B cell (primary cell): Measurements from ENCODE around the gene CTXN3.

Experiments used
- CTCF ChIP-seq: fragments of 200-600 bp; IDR thresholded peaks from one replicate; pipeline ENCODE4 v1.8.0; 2022; ENCODE audit warnings: antibody characterized with exemption, mild to moderate bottlenecking
- EZH2 ChIP-seq: IDR thresholded peaks from 2 replicates; pipeline ENCODE4 v1.6.1; 2012; ENCODE audit warnings: borderline replicate concordance, low read depth, mild to moderate bottlenecking, moderate library complexity, low read length; ENCODE audit not compliant: insufficient read depth, poor library complexity, severe bottlenecking

GRCh38 chr5:127656825-127657224 is 7.9 kb downstream of the CTXN3 start:
- TF ChIP-seq CTCF: no peak
- no peak for TF ChIP-seq EZH2
